HS-27A (cell line): ENCODE data around the gene NDUFS1.
"Not testable (repeated sequence)": the region's sequence is repeated elsewhere in the genome, so short reads cannot be mapped to it uniquely, and the experiment has no call there.

Experiments used
- DNase-seq: peaks from one replicate; pipeline ENCODE4 v3.0.0-alpha.2; 2012; ENCODE audit warnings: low read depth, missing footprints

Gene NDUFS1

GRCh38 chr2:206162401-206162800, 3.2 kb upstream of the NDUFS1 start:
- not testable (repeated sequence) for DNase-seq

DNA sequence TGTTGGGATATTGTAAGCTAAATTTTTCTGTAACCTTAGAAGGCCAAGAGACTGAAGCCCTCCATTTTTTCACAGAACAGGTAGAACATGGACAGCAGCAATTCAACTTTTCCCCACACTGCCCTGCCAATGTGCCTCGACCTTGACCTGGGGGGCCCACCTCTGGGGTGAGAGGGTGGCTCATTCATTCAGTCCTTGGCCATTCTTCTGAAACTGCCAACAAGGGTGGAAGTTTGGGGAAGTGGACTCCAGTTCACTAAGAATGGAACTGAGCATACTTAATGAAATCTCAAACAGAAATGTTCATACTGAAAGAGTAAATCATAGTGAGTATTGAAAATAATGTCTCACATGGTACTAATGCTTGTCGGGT, 1.5 kb upstream of the NDUFS1 start:
- DNase-seq, result no peak

- DNase-seq, result no peak
These were observed 1.0 kb upstream of the NDUFS1 start for GRCh38 chr2:206160125-206160806.

- DNase-seq, result no peak
These were observed 490 bp downstream of the NDUFS1 start for GRCh38 chr2:206158563-206159345.

DNA sequence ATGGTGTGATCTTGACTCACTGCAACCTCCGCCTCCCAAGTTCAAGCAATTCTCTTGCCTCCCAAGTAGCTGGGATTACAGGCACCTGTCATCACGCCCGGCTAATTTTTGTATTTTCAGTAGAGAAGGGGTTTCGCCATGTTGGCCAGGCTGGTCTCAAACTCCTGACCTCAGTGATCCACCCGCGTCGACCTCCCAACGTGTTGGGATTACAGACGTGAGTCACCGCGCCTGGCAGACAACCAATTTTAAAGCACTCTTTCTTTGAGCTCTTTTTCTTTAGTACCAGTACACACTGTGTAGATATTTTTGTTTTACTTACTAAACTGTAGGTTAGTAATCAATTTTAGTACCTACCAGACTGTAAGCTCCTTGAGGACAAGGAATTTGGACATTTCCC, 2.2 kb downstream of the NDUFS1 start:
- DNase-seq, result not testable (repeated sequence)

DNA sequence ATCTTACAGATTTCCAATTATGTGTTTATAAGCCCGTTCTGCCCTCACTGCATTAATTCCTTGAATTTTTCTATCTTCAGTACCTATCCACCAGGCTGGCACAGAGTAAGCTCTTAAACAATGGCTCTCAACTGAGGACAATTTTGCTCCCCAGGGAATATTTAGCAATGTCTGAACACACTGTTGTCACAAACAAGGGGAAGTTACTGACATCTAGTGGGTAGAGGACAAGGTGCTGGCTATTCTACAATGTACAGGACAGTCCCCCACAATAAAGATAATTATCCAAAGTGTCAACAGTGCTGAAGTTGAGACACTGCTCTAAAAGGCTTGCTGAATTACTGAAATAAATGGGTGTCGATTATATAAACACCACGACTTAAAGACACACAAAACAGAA, 5.0 kb downstream of the NDUFS1 start:
- no peak for DNase-seq

DNA sequence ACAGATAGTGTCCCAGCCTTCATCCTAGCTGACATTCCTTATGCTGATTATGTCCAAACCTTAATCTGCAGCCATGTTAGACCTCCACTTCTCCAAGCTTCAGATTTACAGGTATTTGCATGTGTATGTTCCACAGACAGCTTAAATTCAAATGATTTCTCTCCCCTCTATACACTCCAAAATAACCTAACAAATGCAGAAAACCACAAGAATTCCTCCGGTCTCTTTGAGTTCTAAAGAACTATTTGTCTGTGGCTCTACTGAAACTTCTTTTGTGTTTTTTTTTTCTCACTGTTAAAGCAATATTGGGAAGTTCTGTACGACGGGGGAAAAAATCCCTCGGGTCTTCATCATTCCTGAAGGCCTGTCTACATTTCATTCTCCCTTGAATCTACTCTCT, 8.6 kb downstream of the NDUFS1 start:
- no peak for DNase-seq

GRCh38 chr2:206150168-206150567, 9.1 kb downstream of the NDUFS1 start:
- no peak for DNase-seq

- DNase-seq, result no peak
These were observed 9.9 kb downstream of the NDUFS1 start for GRCh38 chr2:206149330-206149729.

GRCh38 chr2:206145665-206146064, 13.6 kb downstream of the NDUFS1 start:
- no peak for DNase-seq

- DNase-seq, result no peak
These were observed 14.9 kb downstream of the NDUFS1 start for GRCh38 chr2:206144383-206144782.

- no peak for DNase-seq
These were observed 15.8 kb downstream of the NDUFS1 start for GRCh38 chr2:206143451-206143850.

GRCh38 chr2:206127656-206128055, 31.6 kb downstream of the NDUFS1 start:
- DNase-seq, result no peak

DNA sequence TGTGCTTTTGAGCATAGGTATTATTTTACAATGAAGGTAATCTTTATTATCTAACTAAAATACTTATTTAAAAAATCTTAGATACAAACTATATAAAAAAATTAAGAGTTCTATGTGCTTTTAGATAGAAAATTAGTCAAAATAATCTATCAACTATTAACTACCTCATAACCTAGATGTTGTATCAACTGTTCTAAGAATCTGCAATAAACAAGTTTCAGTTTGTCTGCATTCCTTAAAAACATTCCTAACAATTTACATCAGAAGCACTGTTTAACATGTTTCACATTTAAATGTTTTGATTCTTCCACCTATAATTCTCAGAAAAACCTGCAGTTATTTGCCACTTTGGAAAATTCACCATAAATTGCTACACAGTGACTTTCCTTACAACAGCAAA, 33.3 kb downstream of the NDUFS1 start:
- DNase-seq, result no peak

- DNase-seq, result not testable (repeated sequence)
These were observed 36.7 kb downstream of the NDUFS1 start for GRCh38 chr2:206122569-206122968.

GRCh38 chr2:206116278-206116677, 43.0 kb downstream of the NDUFS1 start:
- no peak for DNase-seq

GRCh38 chr2:206115026-206115578, 44.1 kb downstream of the NDUFS1 start:
- no peak for DNase-seq

DNA sequence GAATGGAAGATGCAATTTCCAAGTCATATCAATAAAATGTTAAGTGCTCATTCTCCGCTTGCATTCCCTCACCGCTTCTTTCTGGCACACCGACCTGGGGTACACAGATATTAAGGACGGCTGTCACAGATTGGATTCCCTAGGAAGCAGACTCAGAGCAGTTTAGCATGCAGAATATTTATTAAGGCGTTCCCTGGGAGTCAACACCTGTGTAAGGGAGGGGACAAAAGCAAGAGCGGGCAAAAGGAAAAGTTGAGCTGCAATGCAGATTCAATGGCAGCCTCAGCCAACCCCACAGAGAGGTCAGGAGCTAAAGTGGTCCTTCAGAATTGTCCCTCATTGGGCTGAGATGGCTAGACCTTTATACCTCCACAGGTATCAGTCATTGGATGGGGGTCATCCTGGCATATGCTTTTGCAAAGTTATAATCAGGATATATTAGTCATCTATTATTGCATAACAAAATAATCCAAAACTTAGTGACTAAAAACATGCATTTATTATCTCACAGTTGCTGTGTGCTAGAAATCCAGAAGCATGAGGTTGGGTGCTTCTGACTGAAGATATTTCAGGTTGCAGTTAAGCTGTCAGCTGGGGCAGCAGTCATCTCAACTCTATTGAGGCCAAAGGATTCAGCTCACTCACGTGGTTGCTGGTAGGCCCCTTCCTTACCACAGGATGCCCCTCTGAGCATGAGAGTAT, 46.2 kb downstream of the NDUFS1 start:
- DNase-seq, result no peak

- DNase-seq, result no peak
These were observed 47.1 kb downstream of the NDUFS1 start for GRCh38 chr2:206112108-206112507.

DNA sequence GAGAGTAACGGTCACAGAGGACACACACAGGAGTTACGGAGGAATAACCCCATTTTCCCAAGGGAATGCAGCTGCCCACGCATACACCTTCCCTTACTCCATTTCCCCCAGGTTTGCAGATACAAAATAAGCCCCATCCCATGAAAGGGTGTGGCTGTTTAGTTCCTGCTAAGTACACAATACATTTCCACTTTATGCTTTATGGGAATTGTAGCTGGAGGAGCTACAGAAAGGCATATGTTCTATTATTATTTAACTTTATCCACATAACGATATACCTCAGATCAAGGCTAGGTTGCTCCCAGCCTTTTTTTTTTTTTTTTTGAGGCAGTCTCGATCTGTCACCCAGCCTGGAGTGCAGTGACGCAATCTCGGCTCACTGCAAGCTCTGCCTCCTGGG, 50.5 kb downstream of the NDUFS1 start:
- DNase-seq, result no peak

DNA sequence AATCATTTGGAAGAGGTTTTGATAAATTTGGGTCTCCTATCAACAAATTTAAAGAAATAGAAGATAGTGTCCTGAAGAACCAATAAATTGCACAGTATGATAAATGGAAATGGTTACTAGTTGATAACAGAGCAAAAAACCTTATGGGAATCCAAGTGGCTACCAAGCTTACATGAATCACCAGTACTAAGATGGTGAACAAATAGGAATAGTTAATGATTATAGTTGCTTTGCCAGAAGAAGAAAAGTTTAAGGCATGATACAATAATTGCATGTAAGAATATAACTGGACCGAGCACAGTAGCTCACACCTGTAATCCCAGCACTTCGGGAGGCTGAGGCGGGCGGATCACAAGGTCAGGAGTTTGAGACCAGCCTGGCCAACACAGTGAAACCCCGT, 53.7 kb downstream of the NDUFS1 start:
- DNase-seq, result no peak

- no peak for DNase-seq
These were observed 54.2 kb downstream of the NDUFS1 start for GRCh38 chr2:206105038-206105437.

DNA sequence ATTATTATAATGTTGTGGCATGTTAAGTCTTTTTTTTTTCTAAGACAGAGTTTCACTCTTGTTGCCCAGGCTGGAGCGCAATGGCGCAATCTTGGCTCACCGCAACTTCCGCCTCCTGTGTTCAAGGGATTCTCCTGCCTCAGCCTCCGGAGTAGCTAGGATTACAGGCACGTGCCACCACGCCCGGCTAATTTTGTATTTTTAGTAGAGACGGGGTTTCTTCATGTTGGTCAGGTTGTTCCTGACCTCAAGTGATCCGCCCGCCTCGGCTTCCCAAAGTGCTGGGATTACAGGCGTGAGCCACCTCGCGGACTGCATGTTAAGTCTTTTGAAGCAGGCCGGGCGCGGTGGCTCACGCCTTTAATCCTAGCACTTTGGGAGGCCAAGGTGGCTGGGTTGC, 60.4 kb downstream of the NDUFS1 start:
- DNase-seq, result not testable (repeated sequence)
